Measurements from ENCODE around the gene STH.

STH gene

DNA sequence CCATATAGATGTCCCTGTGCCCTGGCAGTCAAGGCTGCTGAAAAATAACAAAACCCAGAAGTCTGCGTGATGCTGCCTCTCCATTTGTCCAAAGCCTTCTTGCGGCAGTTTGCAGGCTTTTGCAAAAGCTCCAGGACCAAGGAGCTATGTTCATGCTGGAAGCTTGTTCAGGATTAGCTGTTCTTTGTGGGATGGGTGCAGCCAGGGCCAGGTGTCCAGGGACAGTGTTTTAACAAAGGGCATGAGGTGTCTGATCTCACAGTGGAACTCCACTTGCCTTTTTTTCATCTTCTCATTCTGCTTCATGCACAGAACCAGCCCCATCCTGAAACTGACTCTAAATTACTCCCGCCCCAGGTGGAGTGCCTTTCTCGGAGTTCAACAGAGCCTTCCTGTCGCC lies 31.7 kb upstream of the STH start:
- no peak for DNase-seq (ENCODE audit: low read depth in 2 of 3, low spot score in 1 of 3)

- DNase-seq (ENCODE audit: low read depth in 2 of 3, low spot score in 1 of 3): no peak
Measured at GRCh38 chr17:45968732-45969131, 30.3 kb upstream of the STH start.

GRCh38 chr17:45969726-45970125 lies 29.3 kb upstream of the STH start:
- no peak for DNase-seq (ENCODE audit: low read depth in 2 of 3, low spot score in 1 of 3)

- DNase-seq (ENCODE audit: low read depth in 2 of 3, low spot score in 1 of 3): no peak
Measured at GRCh38 chr17:45970659-45971058, 28.4 kb upstream of the STH start.

DNA sequence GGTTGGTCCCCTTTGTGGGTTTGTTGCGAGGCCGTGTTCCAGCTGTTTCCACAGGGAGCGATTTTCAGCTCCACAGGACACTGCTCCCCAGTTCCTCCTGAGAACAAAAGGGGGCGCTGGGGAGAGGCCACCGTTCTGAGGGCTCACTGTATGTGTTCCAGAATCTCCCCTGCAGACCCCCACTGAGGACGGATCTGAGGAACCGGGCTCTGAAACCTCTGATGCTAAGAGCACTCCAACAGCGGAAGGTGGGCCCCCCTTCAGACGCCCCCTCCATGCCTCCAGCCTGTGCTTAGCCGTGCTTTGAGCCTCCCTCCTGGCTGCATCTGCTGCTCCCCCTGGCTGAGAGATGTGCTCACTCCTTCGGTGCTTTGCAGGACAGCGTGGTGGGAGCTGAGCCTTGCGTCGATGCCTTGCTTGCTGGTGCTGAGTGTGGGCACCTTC lies 27.3 kb upstream of the STH start:
- DNase-seq (ENCODE audit: low read depth in 2 of 3, low spot score in 1 of 3): no peak

GRCh38 chr17:45972531-45972930 lies 26.5 kb upstream of the STH start:
- DNase-seq (ENCODE audit: low read depth in 2 of 3, low spot score in 1 of 3): no peak

DNA sequence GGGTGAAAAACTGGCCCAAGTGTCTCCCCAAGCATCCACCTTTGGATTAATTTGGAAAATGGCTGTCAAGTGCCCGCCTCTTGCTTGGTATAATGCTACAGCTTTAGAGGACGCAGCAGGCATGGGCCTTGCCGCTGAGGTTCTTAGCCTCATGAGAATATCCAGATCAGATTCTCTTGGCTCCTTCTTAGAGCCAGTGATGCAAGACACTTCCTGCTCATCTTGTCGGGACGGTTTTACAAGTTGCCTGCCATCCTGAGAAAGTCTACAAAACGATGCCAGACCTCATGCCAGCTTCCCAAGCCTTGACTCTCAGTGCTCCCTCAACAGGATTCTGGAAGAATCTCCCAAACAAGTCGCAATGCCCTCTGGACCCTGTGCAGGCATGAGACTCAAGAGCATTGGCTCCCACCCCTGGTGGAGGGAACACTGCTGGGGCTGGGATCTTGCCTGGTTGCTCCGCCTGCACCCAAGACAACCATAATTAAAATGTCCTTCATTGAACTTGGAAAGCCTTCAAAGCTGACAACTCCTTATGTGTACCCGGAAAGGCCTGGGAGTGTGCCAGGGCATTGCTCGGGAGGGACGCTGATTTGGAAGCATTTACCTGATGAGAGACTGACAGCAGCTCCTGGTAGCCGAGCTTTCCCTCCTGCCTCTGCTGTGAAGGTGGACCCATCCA lies 25.8 kb upstream of the STH start:
- no peak for DNase-seq (ENCODE audit: low read depth in 2 of 3, low spot score in 1 of 3)

DNA sequence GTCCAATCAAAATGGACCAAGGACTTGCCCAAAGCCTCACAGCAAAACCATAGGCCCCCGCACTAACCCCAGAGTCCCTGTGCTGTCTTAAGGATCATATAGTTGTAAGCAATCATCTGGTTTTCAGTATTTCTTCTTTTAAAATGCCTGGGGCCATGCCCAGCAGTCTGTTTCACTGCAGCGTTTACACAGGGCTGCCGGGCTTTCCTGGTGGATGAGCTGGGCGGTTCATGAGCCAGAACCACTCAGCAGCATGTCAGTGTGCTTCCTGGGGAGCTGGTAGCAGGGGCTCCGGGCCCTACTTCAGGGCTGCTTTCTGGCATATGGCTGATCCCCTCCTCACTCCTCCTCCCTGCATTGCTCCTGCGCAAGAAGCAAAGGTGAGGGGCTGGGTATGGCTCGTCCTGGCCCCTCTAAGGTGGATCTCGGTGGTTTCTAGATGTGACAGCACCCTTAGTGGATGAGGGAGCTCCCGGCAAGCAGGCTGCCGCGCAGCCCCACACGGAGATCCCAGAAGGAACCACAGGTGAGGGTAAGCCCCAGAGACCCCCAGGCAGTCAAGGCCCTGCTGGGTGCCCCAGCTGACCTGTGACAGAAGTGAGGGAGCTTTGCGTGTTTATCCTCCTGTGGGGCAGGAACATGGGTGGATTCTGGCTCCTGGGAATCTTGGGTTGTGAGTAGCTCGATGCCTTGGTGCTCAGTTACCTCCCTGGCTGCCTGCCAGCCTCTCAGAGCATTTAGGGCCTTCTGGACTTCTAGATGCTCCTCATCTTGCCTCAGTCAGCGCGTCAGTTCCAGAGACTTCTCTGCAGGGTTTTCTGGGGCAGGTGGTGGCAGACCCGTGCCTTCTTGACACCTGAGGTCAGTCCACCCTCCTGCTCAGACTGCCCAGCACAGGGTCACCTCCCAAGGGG lies 24.8 kb upstream of the STH start:
- DNase-seq (ENCODE audit: low read depth in 2 of 3, low spot score in 1 of 3): no peak

GRCh38 chr17:45974916-45975630 lies 24.0 kb upstream of the STH start:
- DNase-seq (ENCODE audit: low read depth in 2 of 3, low spot score in 1 of 3): no peak

DNA sequence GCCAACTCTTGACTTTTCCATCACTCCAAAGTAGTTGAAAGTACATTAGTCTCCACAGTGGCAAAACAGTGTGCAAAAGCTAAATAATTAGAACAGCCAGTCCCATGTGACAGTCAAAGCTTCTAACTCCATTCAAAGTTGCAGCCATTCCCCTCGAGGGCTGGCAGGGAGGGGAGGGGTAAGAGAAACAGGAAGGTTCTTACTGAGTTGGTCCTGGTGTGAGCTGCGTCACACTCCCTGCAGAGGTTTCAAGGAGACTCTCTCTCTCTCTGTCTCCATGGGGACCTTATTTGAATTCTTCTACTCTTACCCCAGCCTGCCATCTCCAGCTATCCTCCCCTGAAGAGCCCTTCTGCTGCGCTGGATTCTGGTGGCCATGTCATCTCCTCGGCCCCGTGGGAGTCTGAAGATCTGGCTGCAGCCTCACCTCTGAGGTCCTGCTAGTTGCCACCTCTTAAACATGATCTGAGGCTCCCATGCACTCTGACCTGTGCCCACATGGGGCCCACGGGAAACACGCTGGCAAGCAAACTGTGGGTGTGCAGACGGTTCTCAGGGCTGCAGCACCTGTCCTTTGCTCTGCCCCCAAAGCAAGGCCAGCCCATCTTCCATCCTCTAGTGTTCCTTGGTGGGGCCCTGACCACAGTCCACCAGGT lies 23.3 kb upstream of the STH start:
- DNase-seq (ENCODE audit: low read depth in 2 of 3, low spot score in 1 of 3): no peak

DNA sequence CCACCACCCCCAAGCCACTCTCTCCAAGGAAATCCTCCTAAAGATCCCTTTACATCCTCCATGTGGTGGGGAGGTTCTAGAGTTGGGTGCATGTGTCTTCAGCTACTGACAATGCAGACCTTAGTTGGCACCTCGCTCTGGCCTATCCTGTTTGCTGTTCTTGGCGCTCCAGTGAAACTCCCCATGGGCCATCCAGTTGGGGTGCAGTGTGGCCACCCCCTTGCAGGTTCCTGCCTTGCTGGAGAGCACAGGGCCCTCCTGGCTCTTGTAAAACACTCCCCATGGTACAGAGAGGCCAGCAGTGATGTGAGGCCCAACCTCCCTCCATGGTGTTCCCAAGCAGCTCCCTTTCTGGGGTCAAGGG lies 22.7 kb upstream of the STH start:
- no peak for DNase-seq (ENCODE audit: low read depth in 2 of 3, low spot score in 1 of 3)

GRCh38 chr17:45976755-45977505 lies 22.1 kb upstream of the STH start:
- DNase-seq (ENCODE audit: low read depth in 2 of 3, low spot score in 1 of 3): no peak

DNA sequence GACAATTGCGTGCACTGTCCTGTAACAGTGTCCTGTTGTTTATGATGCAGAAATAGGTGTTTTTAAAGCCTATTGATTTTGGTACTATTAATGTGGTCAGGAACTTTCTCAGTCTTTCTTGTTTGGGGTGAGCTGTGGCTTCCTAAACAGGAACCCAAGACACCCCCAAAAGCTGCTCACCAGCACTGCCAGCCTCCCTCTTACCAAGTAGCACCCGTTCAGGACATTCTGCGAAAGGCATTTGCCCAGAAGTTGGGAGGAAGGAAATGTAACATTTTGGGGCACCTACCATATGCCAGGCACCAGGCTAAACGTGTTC lies 21.6 kb upstream of the STH start:
- DNase-seq (ENCODE audit: low read depth in 2 of 3, low spot score in 1 of 3): no peak

GRCh38 chr17:45977976-45978626 lies 20.9 kb upstream of the STH start:
- DNase-seq (ENCODE audit: low read depth in 2 of 3, low spot score in 1 of 3): no peak

- no peak for DNase-seq (ENCODE audit: low read depth in 2 of 3, low spot score in 1 of 3)
Measured at GRCh38 chr17:45979137-45979536, 19.9 kb upstream of the STH start.

DNA sequence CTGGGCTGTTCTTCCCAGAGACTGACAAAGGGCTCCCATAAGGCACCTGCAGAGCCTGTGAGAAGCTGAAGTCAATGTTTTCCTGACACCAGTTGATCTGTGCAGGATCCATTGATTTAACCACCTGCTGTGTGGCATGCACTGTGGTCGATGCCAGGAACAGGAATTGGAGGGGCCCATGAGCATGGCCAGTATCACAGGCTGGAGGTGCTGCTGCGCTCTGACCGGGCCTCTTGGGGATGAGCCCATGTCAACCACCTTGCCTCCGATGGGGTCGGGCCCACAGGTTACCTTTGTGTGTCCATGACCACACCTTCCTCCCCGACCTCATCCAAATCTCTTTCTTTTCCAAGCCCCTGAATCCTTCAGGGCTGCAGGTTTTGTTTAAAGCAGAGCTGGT lies 18.2 kb upstream of the STH start:
- no peak for DNase-seq (ENCODE audit: low read depth in 2 of 3, low spot score in 1 of 3)

DNA sequence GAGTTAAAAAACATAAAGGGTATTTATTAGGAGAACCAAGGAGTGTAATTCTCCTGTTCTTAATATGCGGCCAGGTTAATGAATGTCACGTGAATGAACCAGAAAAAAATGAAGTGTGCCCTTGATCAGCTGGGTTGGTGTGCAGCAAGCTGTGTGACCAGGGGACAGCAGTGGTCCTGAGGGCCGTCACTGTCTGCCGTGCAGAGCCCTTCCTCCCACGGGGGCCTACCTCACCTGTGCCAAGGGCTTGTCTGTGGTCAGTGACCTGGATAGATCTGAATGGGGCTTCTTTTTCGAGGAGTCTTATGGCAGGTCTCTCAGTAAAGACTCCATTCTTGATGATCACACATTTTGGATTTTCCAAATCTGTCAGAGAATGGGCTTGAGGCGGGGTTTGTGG lies 17.7 kb upstream of the STH start:
- DNase-seq (ENCODE audit: low read depth in 2 of 3, low spot score in 1 of 3): no peak

GRCh38 chr17:45982791-45983613 lies 16.0 kb upstream of the STH start:
- DNase-seq (ENCODE audit: low read depth in 2 of 3, low spot score in 1 of 3): no peak

- no peak for DNase-seq (ENCODE audit: low read depth in 2 of 3, low spot score in 1 of 3)
Measured at GRCh38 chr17:45983614-45984310, 15.3 kb upstream of the STH start.

Data from stimulated activated CD4-positive, alpha-beta T cell treated with anti-CD3 and anti-CD28 coated beads, Interleukin-12 subunit alpha, Interleukin-12 subunit beta, amount 100 ng/mL, for 48 hours (primary cell).